Stimulated activated CD4-positive, alpha-beta T cell treated with anti-CD3 and anti-CD28 coated beads, Interleukin-4, amount 100 ng/mL, for 48 hours (primary cell): Measurements from ENCODE around the gene RUNX3.

Experiments used
- DNase-seq, 2 donors: peaks; one replicate each; pipeline ENCODE4 v3.0.0-alpha.2; 2020; ENCODE audit warnings: low read depth in 2 of 2

Gene RUNX3

GRCh38 chr1:24864370-24864777 is 65.7 kb downstream of the RUNX3 start:
- DNase-seq: no peak

GRCh38 chr1:24862775-24863483 is 67.1 kb downstream of the RUNX3 start:
- DNase-seq: no peak

GRCh38 chr1:24861821-24862727 is 68.0 kb downstream of the RUNX3 start:
- no peak for DNase-seq

DNA sequence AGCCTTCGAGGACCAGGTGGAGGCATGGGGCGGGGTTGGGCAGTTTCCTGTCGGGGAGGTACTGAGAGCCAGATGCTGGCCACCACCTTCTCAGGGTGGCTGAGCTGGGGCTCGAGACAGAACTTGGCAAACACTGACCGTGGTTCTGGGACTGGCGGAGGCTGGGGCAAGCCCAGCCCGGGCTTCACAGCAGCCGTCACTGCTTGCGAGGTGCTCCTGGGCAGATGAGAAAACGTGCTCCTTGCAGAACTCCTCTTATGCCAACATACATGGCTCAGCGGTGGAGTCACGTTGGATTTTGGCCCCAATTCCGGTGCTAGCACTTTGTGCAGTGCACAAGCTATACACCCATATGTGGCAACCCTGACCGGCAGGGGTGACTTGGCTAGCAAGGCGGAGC is 69.2 kb downstream of the RUNX3 start:
- DNase-seq: no peak

DNA sequence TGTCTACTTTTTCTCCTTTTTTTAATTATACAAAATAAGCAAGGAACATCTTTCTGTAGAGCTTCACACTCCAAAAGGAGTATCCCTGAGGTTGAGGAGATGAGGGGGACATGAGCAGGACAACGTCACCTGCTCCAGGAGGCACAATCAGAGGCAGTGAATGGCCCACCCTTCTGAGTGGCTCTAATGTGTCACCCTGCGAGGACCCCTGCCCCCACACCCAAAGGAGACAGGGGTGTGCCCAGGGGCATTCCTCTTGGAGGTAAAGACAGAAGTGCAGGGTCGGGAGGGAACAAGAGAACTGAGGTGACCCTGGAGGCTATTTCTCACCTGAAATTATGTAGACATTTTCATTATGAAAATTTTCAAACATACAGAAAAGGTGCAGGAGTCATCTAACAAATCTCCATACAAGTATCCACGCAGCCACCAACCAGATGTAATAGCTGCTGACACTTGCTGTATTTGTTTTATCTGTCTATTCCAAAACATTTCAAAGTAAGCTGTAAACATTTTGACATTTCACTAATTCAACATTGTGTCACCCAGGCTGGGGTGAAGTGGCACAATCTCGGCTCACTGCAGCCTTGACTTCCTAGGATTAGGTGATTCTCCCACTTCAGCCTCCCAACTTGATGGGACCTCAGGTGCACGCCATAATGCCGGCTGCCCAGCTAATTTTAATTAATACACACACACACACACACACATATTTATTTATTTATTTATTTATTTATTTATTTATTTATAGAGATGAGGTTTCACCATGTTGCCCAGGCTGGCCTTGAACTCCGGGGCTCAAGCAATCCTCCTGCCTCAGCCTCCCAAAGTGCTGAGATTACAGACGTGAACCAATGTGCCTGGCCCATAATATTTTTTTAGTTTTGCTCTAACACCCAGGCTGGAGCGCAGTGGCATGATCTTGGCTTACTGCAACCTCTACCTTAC is 70.7 kb downstream of the RUNX3 start:
- DNase-seq: no peak

DNA sequence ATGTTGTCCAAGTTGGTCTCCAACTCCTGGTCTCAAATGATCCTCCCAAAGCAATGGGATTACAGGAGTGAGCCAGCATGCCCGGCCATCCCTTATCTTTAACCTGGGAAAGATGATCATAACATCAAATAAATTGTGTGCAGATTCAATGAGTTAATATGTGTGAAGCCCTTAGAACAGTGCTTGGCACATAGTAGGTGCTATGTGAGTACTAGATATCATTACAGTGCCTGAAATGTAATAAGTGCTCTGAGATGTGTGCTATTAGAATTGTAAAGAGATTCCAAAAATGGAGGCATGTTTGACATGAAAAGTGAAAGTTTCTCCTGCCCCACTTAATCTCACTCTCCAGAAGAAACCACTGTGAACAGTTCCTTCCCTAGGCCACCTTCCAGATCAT is 71.8 kb downstream of the RUNX3 start:
- no peak for DNase-seq

- no peak for DNase-seq
Measured at GRCh38 chr1:24857507-24858133, 72.5 kb downstream of the RUNX3 start.

GRCh38 chr1:24856787-24857506 is 73.1 kb downstream of the RUNX3 start:
- no peak for DNase-seq

DNA sequence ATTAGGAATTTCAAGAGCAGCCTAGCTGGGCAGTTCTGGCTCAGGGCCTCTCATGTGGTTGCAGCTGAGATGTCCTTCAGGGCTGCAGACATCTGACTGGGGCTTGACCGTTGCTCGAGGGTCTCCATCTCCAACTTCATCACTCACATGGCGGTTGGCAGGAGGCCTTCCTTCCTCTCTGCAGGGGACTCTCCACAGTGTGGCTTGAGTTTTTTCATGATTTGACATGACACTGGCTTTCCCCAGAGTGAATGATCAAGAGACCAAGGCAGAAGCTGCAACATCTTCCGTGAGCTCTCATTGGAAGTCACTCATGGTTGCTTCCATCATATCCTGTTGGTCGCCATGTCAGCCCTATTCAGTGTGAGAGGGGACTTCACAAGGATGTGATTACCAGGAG is 74.6 kb downstream of the RUNX3 start:
- no peak for DNase-seq

DNA sequence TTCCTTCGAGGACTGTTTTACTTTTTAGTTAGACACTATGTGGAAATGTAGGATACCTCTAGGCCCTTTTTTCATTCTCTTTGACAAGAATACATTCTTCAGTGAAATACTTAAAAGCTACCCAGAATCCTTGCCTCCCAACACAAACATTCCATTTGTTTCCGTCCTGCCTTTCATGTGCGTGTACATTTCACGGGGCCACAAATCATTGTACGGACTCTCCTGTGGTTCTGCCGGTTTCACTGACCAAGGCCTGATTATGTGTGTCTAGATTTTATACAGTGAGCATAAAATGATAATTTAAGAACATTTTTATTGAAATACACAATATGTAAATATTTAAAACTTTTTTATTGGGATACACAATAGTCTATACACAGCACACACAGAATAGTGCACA is 76.4 kb downstream of the RUNX3 start:
- no peak for DNase-seq

DNA sequence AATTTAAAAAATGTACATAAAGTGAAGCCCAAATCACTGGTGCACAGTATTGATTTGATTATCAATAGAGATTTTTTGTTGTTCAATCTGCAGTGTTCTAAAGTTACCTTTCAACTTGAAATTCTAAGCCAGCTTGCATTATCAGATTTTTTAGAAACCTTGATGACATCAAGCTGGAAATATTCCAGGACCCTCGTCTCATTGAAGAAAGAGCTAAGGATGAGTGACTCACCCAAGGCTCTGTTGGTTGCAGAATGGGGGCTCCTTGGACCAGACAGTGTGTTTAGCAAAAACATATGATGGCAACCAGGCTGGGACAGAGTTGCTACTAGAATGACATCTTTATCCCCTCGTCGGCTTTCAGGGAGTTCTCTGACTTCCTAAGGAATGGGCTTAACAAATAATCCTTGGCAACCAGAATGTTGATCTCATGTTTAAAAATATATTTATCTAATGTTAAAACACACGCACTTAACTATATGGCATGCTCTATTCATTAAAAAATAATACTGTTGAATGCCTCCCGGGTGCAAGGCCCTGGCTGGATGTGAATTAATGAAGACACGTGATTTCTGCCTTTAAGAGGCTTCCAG is 79.7 kb downstream of the RUNX3 start:
- no peak for DNase-seq

DNA sequence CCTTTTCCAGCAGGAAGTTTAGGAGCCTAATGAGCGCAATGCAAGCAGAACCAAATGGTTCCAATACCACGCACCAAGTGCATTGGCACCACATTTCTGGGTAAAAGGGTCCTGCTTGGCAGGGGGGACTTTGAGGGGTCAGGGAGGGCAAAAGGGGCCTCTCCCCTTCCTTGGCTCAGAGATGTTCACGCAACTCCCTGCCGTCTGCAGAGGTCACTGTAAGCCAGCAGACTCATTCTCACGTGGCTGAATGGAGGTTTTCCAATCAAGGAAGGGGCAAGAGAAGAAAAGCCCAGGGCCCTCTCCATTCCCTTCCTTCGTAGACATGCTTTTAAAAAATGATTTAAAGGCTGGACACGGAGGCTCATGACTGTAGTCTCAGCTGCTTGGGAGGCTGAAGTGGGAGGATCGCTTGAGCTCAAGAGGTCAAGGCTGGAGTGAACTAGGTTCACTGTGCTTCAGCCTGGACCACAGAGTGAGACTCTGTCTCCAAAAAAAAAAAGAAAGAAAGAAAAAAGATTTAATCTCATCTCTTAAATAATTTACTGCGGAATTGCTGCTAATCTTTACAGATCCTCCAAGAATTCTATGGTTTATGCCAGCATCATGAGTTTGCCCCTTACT is 80.3 kb downstream of the RUNX3 start:
- no peak for DNase-seq
